Transverse colon (tissue), 4 donors: ENCODE data around the gene MAST4. TPM values are rescaled to one million over a fixed set of nuclear protein-coding genes. Genes with fewer than 3 reads are reported as not detected.

Experiments
- DNase-seq: peaks from one replicate; pipeline ENCODE4 v3.0.0-alpha.2; 2019
- H3K27ac ChIP-seq, 4 donors: fragments of 200-600 bp; sonication (generic); 2 replicates each; pipeline ENCODE4 v1.5.1; 2016 to 2018; ENCODE audit warnings: inconsistent platforms in 4 of 4
- H3K27me3 ChIP-seq: fragments of 200-600 bp; sonication (generic); 2 replicates; pipeline ENCODE4 v1.5.1; 2017; ENCODE audit warnings: inconsistent platforms
- H3K36me3 ChIP-seq, 4 donors: fragments of 200-600 bp; sonication (generic); 2 replicates each; pipeline ENCODE4 v1.5.1; 2017 to 2019; ENCODE audit warnings: inconsistent platforms in 4 of 4
- H3K4me1 ChIP-seq, 4 donors: fragments of 200-600 bp; sonication (generic); 2 replicates each; pipeline ENCODE4 v1.5.1; 2017 to 2020; ENCODE audit warnings: inconsistent platforms in 4 of 4
- H3K4me3 ChIP-seq, 4 donors: fragments of 200-600 bp; sonication (generic); 1 replicate in 1 of 4; 2 replicates in 3 of 4; pipeline versions ENCODE4 v1.5.1 to v1.6.1; 2017 to 2019; ENCODE audit warnings: inconsistent platforms in 4 of 4
- H3K9me3 ChIP-seq, 2 donors: fragments of 200-600 bp; sonication (generic); 2 replicates each; pipeline ENCODE4 v1.5.1; 2017 to 2019; ENCODE audit warnings: inconsistent platforms in 2 of 2
- CTCF ChIP-seq, 5 experiments: fragments of 200-600 bp in 3 of 5; fragments of 450-650 bp in 2 of 5; sonication (generic) in 3 of 5; IDR thresholded peaks; 1 replicate in 2 of 5; 2 replicates in 3 of 5; pipeline ENCODE4 v1.5.1; 2016 to 2017; ENCODE audit warnings: antibody characterized with exemption in 5 of 5, inconsistent platforms in 3 of 5, mild to moderate bottlenecking in 2 of 5, moderate library complexity in 1 of 5
- EP300 ChIP-seq: sonication (generic); formaldehyde crosslinking; IDR thresholded peaks from one replicate; pipeline ENCODE4 v1.6.1; 2017; ENCODE audit warnings: antibody characterized with exemption, low read depth
- POLR2A ChIP-seq: fragments of 450-650 bp; IDR thresholded peaks from one replicate; pipeline ENCODE4 v1.6.1; 2016; ENCODE audit warnings: antibody characterized with exemption, mild to moderate bottlenecking, moderate library complexity
- POLR2AphosphoS5 ChIP-seq, 3 donors: sonication (generic); formaldehyde crosslinking; IDR thresholded peaks; one replicate each; pipeline ENCODE4 v1.6.1; 2016; ENCODE audit warnings: antibody characterized with exemption in 3 of 3
- WGBS, 2 donors: methylation state at CpG; one replicate each; pipeline ENCODE4 v1.1.5; 2018; ENCODE audit warnings: low coverage in 1 of 2; 5-methylcytosine and 5-hydroxymethylcytosine counted together
- in situ Hi-C, 4 donors: fragments of 200-750 bp; cut with MboI; loops; one replicate each; pipeline versions ENCODE4 v1.15.0 to v1.15.1; 2017; ENCODE audit warnings: low sequenced_read_pairs in 3 of 4, low pct_ligation_motif_present in 1 of 4, low pct_unique_long_range_greater_than_20kb in 1 of 4
- intact Hi-C: fragments of 100-400 bp; cut with DNase I; formaldehyde crosslinking; loops from one replicate; pipeline ENCODE4 v1.15.1; 2023; ENCODE audit warnings: low total_unique reads
- total RNA-seq, 4 donors: library from RNA; depleted of rRNA; stranded (reverse); fragments of >200 nt; gene quantifications; one replicate each; pipeline ENCODE4 v1.1.0, GENCODE V29; 2016

Gene MAST4
- total RNA-seq, 4 donors from 2014 or later, result 20.3 to 46.8 (median 35.4) TPM

GRCh38 chr5:67143549-67143948, 547.4 kb downstream of the MAST4 start:
- Histone ChIP-seq H3K36me3 (peaks cover 0 to 22% (median 4%) of the 10 kb centered on the region in 4 donors), H3K4me3 (no peak overlapping the region), H3K27ac (no peak overlapping the region), H3K27me3 (no peaks in the 10 kb centered on the region), H3K4me1 (peaks cover 0 to 15% (median 3%) of the 10 kb centered on the region in 4 donors), H3K9me3 (no peaks in the 10 kb centered on the region)
- no peak for TF ChIP-seq POLR2AphosphoS5 (IDR thresholded peaks at IDR 0.05)
- TF ChIP-seq CTCF (IDR thresholded peaks at IDR 0.05), result no peak
- no peak for TF ChIP-seq POLR2A
- no peak for TF ChIP-seq EP300
- 84 to 94% methylated on average over 2 of the region's 2 CpGs for WGBS, 2 donors
- DNase-seq, result no peak
- in situ Hi-C loops (no loop called here), intact Hi-C loops (loop anchor here (5.0 kb wide), 1 partner anchor 836 kb away; no protein-coding TSS in a partner anchor)

- no peaks in the 10 kb centered on the region for H3K27me3 ChIP-seq
Observed at GRCh38 chr5:67144183-67144639, 548.0 kb downstream of the MAST4 start.

GRCh38 chr5:67146574-67146973, 550.4 kb downstream of the MAST4 start:
- H3K27me3 ChIP-seq, result no peaks in the 10 kb centered on the region
- H3K36me3 ChIP-seq, result peaks cover 0 to 20% (median 6%) of the 10 kb centered on the region in 4 donors
- peaks cover 0 to 15% (median 3%) of the 10 kb centered on the region in 4 donors for H3K4me1 ChIP-seq
- WGBS, 2 donors, result 22 to 68% methylated on average over 1 of the region's 1 CpG
- TF ChIP-seq CTCF (IDR thresholded peaks at IDR 0.05) (no peak), POLR2AphosphoS5 (IDR thresholded peaks at IDR 0.05) (no peak)
- in situ Hi-C loops (no loop called here), intact Hi-C loops (no loop called here)
- H3K4me3 ChIP-seq, result no peak overlapping the region
- DNase-seq, result no peak
- H3K27ac ChIP-seq, result no peak overlapping the region
- no peaks in the 10 kb centered on the region for H3K9me3 ChIP-seq

More at GRCh38 chr5:67144183-67144639, 548.0 kb downstream of the MAST4 start:
- Histone ChIP-seq H3K4me1 (peaks cover 0 to 15% (median 3%) of the 10 kb centered on the region in 4 donors), H3K27ac (no peak overlapping the region), H3K36me3 (peaks cover 0 to 20% (median 4%) of the 10 kb centered on the region in 4 donors), H3K4me3 (no peak overlapping the region), H3K9me3 (no peaks in the 10 kb centered on the region)
- in situ Hi-C loops (no loop called here), intact Hi-C loops (loop anchor here (5.0 kb wide), 1 partner anchor 837 kb away; no protein-coding TSS in a partner anchor)
- WGBS, 2 donors, result 46 to 69% methylated on average over 2 of the region's 2 CpGs
- no peak for DNase-seq
- TF ChIP-seq POLR2A (no peak), EP300 (no peak), CTCF (IDR thresholded peaks at IDR 0.05) (no peak), POLR2AphosphoS5 (IDR thresholded peaks at IDR 0.05) (no peak)

- intact Hi-C loops, result no loop called here
- 77 to 79% methylated on average over 3 to 4 of the region's 4 CpGs for WGBS, 2 donors
- in situ Hi-C loops, result no loop called here
- Histone ChIP-seq H3K4me1 (peaks cover 0 to 15% (median 3%) of the 10 kb centered on the region in 4 donors), H3K4me3 (no peak overlapping the region), H3K27ac (no peak overlapping the region), H3K9me3 (no peaks in the 10 kb centered on the region), H3K36me3 (peaks cover 0 to 18% (median 6%) of the 10 kb centered on the region in 4 donors), H3K27me3 (no peaks in the 10 kb centered on the region)
- DNase-seq, result no peak
- no peak for TF ChIP-seq POLR2AphosphoS5 (IDR thresholded peaks at IDR 0.05)
- no peak for TF ChIP-seq POLR2A
- no peak for TF ChIP-seq EP300
- TF ChIP-seq CTCF (IDR thresholded peaks at IDR 0.05), result no peak
Observed at GRCh38 chr5:67146981-67147380, 550.8 kb downstream of the MAST4 start.
